NAMALWA (cell line): ENCODE measurements around the gene TDRD7.
"Not testable (repeated sequence)": the region's sequence is repeated elsewhere in the genome, so short reads cannot be mapped to it uniquely, and the experiment has no call there.

ENCODE experiments used
- DNase-seq: peaks from one replicate; pipeline ENCODE4 v3.0.0-alpha.2; 2015; ENCODE audit warnings: low spot score

Gene TDRD7

DNA sequence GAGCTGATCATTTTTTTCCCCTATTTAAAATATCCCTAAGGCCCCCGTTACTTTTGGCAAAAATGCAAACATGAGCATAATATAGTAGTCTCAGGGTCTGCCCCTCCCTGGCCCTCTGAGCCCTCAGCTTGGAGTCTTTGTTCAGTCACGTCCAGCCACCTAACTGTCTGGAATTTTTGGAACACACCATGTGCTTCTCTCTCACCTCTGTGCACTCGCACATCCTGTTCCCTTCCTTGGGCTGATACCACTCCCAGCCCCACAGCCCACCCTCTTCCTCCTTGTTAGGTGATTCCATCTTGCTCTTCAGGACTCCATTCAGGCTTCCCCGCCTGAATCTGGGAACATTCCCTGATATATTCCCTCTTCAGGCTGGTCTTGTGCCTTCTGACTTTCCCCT, 16.0 kb downstream of the TDRD7 start:
- no peak for DNase-seq

DNA sequence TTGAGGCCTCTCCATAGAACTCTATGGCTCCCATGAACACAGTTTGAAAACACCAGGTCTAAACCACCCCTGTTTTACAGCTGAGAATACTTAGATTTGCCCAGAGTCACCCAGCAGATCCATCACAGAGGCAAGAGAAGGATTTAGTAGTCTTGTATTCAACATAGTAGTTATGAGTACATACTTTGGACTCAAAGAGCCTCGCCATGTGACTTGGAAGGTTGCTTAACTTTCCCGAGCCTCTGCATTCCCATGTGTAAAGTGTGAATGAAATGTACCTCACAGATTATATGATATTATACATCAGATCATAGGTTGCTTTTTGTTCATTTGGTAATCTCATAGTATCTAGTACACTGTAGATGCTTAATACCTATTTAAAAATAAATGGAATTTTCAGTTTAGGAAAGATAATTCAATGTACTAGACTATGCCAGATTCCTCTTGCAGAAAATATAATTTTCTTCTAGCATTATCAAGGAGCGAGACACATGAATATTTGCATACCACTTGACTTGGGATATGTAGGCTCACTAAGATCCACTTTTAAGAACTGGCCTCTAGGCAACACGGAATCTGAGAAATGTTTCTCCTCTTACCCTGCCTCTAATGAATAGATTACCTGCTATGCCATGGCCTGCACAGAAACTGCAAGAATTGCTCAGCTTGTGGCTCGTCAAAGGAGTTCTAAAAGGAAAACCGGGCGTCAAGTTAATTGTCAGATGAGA, 18.6 kb downstream of the TDRD7 start:
- no peak for DNase-seq

DNA sequence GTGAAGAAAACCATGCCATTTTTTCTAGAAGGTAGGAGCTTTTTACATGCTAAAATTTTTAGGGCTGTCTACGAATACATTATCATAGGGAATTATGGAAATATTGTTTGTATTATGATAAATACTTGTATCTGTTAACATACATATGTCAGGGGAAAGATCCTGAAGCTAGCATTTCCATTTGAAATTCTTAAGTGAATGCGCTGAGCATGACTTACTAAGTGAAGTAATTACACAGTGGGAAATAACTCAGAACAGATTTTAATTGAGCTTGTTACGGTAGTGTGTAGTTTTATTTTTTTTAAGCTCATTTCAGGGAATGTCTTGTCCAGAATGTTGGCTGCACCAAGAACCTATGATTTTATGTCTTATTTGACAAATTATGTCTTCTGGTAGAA, 19.1 kb downstream of the TDRD7 start:
- no peak for DNase-seq

DNA sequence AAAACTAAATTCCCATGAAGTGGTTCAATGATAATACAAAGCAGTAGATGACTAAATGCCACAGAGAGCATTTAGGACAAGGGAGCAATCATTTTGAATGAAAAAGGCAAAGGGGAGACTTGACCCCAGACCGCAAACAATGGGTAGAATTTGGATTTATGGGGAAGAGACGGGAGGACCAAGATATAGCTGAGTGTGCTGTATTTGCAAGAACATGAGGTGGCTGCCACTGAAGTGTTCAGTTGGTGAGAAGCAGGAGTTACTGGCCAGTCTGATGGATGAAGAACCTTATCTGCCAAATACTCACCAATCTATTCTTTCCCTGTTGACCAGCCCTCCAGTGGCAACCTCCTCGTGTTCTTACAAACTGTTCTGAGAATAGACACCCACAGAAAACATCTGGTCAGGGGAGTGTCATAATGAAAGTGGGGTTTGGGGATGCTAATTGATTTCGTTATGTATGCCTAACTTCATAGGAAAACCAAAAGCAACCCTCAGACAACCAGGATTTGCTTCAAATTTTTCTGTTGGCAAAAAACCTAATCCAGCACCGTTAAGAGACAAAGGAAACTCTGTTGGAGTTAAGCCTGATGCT, 19.8 kb downstream of the TDRD7 start:
- no peak for DNase-seq

DNA sequence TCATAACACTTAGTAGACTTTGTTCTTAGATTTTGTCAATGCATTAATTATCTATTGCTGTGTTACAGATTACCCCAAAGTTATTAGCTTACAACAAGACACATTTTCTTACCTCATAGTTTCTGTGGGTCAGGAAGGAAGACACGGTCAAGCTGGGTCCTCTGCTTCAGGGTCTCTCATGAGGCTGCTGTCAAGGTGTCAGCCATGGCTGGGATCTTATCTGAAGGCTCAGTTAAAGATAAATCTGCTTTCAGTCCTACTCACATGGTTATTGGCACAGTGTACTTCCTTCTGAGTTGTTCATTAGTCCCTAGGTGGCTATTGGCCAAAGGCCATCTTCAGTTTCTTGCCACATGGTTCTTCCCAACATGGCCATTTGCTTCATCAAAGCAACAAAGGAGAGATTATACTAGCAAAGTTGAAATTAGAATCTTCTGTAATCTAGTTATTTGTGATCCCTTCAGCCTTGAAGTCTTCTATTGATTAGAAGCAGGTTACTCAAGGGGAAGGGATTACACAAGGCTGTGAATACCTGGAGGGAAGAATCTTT, 25.2 kb downstream of the TDRD7 start:
- DNase-seq, result no peak

DNA sequence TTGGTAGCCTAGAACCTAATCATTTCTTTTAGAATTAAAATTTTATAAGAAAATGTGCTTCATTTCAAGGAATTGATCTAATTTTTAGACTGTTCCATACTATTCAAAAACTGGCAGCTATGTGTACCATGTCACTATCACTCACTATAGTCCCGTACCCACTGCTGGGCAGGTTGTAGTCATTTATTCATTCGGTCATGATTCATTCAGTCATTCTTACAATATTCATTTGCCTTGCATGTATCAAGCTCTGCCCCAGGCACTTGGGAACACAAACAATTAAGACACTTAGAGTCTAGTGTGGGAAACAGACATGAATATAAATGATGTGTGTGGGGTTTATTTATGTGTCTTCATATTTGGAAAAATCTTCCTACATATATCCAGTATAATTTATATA, 26.4 kb downstream of the TDRD7 start:
- no peak for DNase-seq

DNA sequence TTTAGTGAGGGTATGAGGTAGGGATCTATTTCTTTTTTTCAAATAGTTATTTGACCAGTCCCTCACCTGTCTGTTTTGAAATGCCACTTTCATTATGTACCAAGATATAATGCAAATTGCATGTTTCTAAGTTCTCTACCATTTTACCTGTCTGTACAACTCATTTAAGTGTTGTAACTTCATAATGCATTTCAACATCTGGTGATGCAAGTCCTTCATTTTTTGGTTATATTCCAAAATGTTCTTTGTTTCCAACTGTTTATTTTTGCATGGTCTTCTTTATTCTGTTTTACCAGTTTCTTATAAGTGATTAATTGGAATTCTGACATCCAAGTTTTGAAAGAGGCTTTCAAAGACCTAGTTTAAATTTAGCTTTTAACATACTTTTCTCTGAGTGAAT, 26.8 kb downstream of the TDRD7 start:
- no peak for DNase-seq

DNA sequence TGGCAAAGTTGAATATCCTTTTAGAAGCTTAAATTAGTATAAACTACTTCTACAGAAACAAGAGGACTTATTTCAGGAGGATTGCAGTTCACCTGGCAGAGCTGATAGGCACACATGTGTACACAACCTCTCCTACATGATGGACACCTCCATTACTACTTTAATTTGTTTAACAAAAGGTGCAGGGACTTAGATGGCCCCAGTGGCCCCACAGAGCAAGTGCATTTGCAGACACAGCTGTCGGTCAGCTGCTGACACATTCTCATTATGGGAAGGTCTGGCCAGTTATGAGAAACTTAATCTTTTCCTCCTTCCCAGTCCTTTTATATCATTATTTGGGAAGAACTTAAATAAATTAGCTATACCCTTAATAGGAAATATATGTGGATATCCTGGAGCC, 28.3 kb downstream of the TDRD7 start:
- DNase-seq, result no peak

DNA sequence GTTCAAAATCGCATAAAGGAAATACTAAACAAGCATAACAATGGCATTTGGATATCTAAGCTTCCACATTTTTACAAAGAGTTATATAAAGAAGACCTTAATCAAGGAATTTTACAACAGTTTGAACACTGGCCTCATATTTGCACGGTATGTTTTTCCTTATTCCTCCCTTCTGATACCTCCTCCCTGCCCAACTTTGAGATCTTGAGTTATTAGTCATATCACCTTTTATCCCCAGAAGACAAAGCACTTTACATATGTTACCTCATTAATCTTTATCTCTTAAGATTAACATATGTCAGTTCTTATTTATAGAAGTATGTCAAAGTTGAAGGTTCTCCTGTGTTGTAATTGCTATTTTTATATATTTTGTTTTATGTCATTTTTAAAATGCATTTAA, 29.8 kb downstream of the TDRD7 start:
- no peak for DNase-seq

DNA sequence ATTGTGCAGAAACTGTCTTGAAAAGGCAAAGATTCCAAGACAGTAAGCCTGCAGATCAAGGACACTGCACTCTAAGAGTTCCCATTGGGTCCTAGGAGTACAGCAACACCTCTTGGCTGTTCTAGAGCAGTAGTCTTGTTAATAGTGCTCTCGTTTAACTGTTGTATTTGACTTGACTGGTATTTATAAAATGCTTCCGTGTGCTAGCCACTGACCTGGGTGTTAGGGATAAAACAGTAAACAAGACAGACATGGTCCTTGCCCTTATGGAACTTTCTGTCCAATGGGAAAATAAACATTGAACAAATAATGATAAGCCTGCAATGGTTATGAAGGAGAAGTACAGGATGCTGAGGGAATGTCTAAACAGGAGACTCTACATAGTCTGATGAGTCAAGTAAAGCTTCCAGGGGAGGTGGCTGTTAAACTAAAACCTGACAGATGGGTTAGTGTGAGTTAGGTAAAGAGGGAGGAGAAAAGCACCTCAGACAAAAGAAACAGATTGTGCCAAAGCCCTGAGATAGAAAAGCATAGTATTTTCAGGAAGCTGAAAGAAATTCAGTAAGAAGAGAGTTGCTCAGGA, 33.3 kb downstream of the TDRD7 start:
- DNase-seq, result no peak

DNA sequence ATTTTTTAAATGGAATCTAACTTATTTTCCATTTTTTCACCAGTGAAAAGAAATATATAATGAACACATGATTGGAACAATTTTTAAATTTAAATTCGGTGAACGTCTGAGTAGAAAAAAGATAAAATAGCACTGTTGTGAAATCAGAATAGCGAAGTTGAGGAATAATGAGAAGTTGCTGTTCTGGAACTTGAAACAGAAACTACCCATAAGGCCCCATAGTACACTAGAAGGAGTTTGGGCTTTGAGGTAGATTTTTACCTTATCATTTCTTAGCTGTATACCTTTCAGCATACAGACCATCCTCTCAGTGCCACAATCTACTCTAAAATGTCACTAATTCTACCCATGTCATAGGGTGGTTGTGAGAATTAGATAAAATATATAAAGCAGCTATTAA, 35.1 kb downstream of the TDRD7 start:
- DNase-seq, result no peak

DNA sequence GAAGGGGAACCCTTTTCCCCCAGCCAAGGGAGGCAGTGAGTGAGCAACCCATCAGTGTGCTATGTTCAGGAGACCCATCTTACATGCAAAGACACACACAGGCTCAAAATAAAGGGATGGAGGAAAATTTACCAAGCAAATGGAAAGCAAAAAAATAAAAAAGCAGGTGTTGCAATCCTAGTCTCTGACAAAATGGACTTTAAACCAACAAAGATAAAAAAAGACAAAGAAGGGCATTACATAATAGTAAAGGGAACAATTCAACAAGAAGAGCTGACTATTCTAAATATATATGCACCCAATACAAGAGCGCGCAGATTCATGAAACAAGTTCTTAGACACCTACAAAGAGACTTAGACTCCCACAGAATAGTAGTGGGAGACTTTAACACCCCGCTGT, 41.7 kb downstream of the TDRD7 start:
- DNase-seq, result not testable (repeated sequence)

DNA sequence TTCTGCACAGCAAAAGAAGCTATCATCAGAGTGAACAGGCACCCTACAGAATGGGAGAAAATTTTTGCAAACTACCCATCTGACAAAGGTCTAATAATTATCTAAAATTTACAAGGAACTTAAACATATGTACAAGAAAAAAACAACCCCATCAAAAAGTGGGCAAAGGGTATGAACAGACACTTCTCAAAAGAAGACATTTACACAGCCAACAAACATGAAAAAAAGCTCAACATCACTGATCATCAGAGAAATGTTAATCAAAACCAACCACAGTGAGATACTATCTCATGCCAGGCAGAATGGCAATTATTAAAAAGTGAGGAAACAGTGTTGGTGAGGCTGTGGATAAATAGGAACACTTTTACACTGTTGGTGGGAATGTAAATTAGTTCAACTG, 44.9 kb downstream of the TDRD7 start:
- not testable (repeated sequence) for DNase-seq

DNA sequence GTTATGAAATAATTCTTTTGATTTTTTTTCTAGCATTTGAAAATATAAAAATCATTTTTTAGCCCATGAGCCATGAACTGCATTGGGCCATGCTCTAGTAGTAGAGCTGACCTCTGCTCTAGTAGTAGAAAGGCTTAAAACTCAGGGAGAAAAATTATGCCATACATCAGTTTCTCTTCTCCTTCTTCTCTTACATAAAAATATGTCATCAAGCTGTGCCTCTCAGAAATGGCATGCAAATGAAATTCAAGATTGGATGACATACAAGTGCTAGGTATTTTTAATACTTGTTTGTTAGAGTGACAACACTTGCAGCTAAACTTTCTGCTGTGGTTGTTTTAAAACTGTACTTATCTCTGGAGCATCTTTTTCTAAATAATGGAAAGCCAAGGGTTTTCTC, 47.4 kb downstream of the TDRD7 start:
- DNase-seq, result peak; percentile 5

DNA sequence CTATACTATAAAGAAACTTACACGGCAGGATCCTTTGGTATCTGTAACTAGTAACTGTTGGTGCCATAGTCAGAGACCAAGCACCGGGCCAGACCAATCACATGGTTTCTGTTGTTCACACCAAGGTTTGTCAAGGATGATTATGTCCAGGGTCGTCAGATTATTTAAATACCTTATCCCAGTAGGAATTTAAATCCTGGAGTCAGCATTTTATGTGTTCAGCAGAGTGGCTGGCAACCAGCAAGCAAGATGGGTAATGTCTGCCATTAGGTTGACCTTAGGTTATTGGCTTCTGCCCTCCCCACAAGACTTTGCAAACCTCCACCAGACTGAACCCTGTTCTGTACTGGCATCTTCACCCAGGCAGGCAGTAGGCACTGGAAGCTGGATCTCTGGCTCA, 50.3 kb downstream of the TDRD7 start:
- no peak for DNase-seq

DNA sequence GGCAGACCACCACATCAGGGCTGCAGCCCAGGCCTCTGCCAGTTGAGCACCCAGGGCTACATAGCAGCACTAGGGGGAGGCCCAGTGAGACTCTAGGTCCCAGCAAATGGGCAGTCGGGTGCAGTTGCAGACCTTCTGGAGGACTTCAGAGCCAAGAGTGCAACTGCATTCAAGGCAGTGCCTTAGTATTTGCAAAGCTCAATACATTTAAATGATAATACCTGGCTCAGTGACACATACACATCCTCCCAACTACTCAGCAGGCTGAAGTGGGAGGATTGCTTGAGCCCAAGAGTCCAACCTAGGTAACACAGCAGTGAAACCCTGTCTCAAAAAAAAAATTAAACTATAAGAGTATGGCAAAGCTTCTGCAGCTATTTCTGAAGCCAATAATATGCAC, 51.0 kb downstream of the TDRD7 start:
- DNase-seq, result no peak

DNA sequence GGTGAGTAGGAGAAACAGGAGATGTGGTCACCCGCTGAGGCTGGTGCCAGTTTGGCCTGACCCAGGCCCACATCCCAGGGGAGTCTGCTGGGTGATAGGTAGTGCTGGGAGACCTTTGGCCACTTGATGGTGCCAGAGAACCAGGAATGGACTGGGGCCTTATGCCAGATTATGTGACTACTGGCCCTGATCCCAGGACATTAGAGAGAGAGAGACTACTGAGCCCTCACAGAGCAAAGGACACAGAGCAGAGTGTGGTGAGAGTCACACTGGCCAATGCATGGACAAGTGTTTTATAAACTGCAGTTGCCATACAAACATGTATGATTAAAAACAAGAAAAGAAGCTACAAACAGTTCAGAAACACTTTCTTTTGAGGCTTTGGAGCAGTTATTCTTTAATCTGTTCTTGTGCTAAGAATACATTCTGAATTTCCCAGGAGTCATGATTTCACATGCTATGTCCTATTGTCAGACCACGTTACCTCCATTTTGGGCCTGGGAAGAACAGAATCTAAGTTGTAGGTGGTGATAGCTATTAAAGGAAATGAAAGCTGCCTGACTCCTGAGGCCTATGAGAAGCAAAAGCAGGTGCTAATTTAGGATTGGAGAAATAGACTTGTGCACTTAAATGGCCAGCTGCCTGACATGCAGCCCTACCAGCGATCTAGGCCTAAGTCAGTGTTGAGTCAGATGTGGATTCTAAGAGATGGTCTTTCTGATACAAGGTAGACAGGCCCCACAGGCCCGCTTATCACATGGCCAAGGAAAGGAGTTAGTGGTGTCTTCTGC, 57.0 kb downstream of the TDRD7 start:
- peak; percentile 68 for DNase-seq

DNA sequence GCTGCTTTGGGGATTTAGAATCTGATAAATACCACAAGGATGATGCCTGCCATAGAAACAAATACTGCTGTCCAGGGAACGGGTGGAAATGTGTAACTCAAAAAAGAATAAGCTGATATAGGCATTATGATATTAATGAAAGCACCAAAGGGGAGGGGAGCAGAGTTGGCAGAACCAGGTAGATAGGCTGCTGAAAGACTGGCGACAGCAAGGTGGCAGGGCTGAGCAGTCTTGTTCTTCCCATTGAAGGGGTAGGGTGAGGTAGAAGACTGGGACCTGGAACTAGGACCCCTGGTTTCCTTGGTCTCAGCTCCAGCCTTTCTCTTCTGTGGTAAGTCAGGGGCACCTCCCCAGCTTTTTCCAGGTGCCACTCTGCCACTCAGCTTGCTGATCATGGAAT, 58.2 kb downstream of the TDRD7 start:
- DNase-seq, result peak; percentile 8

DNA sequence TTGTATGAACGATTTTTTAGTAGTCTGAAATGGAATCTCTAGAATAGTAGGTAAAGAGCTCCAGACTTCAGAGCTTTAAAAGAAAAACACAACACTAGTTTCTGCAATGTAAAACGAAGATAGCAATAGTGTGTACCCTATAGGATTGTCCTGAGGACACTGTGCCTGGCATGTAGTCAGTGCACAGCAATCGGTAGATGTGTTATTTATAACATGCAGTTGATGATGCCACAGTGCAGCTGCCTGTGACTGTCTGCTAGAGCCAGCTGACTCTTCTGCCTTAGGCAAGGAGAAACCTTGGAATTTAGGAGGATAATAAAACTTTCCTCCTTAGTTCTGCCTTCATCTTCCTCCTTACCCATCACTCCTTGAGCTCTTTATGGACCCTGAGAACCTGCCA, 61.8 kb downstream of the TDRD7 start:
- no peak for DNase-seq

DNA sequence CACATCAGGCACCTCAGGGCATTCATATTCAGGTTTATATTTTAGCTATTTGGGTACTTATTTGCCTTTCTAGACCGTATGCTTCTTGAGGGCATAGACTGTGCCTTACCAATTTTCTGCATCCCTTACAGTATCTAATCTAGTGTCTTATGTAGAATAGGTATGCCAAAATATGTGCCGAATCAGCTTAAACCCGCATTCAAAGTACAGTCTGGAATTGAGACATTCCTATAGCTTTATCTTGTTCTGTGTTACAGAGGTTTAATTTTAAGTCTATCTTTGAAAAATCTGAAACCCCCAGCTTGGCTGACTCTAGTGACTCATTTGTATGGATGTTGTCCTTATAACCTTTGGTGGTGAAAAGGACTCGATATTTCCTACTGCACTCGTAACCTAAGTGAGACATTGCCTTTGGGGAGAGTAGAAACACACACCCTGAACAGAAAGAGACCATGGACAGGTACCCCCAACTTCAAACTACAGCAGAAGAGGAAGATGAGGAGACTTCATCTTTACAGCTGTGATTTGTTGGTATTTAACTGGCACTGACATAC, 62.6 kb downstream of the TDRD7 start:
- DNase-seq, result no peak

DNA sequence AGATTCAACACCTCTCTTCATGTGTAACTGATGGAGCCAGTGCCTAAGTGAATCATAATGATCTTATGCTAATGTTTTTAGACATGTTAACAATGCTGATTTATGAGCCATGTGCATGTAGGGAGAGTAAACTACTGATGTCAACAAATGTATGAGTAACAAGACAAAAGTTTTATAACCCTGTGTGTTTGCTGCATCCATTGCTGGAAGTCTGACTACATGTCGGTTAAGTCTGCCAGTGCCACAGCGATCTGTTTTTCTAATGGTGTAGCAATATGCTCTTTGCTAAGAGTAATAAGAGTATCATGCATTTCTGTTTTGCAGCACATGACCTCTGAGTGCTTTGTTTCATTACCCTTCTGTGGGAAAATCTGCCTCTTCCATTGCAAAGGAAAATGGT, 63.2 kb downstream of the TDRD7 start:
- no peak for DNase-seq

DNA sequence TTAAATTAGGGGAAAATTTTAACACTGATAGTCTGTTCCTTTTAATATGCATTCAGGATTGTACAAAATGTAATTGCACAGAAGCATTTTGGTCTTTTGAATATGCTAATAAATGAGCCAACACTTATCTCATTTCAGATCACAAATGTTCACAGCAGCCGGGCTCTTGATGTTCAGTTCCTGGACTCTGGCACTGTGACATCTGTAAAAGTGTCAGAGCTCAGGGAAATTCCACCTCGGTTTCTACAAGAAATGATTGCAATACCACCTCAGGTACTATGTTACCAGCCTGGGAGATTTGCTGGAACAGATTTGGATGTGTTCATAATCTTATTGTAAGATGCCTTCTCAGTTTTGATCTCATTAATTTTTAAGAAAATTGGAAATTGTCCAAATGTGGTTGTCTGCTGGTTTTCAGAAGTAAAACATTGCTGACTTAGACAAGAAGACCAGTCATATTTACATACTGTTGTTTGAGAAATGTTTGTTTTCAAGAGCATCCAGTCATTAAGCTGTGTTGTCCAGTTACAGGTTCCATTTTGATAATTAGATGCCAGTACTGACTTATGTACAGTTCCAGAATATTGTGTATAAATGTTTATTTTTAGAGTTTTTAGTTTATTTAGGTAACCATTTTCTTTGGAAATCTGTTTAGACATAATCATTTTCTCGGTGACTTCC, 66.5 kb downstream of the TDRD7 start:
- no peak for DNase-seq
